Brain microvascular endothelial cell (primary cell): ENCODE measurements around the gene GDPD5.

Experiments
- DNase-seq: peaks from one replicate; pipeline ENCODE4 v3.0.0-alpha.2; 2020
- H3K27ac ChIP-seq: fragments of 250-450 bp; sonication (Bioruptor Pico); 2 replicates; pipeline ENCODE4 v1.5.1; 2020; ENCODE audit warnings: mild to moderate bottlenecking, moderate library complexity
- H3K27me3 ChIP-seq: fragments of 250-450 bp; sonication (Bioruptor Pico); replicated peaks from 2 replicates; pipeline ENCODE4 v1.5.1; 2020; ENCODE audit warnings: mild to moderate bottlenecking
- H3K36me3 ChIP-seq: fragments of 250-450 bp; sonication (Bioruptor Pico); replicated peaks from 2 replicates; pipeline ENCODE4 v1.5.1; 2020; ENCODE audit warnings: mild to moderate bottlenecking
- H3K4me3 ChIP-seq: 2 replicates; pipeline ENCODE4 v1.5.1; 2011; ENCODE audit warnings: low read depth, mild to moderate bottlenecking, control low read depth, low read length, moderate library complexity
- CTCF ChIP-seq: IDR thresholded peaks from 2 replicates; pipeline ENCODE4 v1.5.1; 2011; ENCODE audit warnings: low read depth, mild to moderate bottlenecking, moderate library complexity, low read length, control low read depth, inconsistent platforms; ENCODE audit errors: missing control alignments
- in situ Hi-C: cut with HindIII; loops from 2 replicates; pipeline ENCODE4 v1.10.0; 2017; ENCODE audit warnings: low sequenced_read_pairs, low pct_ligation_motif_present

GDPD5 gene

DNA sequence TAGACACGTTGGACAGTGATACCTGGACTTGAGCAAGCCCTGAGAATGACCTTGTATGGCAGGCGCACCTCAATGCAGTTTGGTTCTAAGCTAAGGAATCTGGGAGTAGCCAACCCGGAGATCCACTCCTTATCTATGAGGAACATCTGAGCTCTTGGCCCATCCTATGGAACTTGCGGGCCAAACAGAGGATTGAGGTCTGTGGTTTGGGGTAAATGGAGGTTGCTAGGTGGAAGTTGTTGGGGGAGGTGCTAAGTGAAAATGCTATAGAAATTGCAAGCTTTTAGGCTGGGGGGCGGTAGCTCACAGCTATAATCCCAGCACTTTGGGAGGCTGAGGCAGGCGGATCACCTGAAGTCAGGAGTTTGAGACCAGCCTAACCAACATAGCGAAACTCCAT lies 8.9 kb downstream of the GDPD5 start:
- no peak overlapping the region for H3K27ac ChIP-seq
- TF ChIP-seq CTCF, result no peak
- in situ Hi-C loops, result loop anchor here (10.0 kb wide), 1 partner anchor 72 kb away; no protein-coding TSS in a partner anchor
- H3K27me3 ChIP-seq, result no peaks in the 10 kb centered on the region
- no peaks in the 10 kb centered on the region for H3K36me3 ChIP-seq
- no peak overlapping the region for H3K4me3 ChIP-seq
- no peak for DNase-seq

- in situ Hi-C loops, result loop anchor here (10.0 kb wide), 1 partner anchor 71 kb away; no protein-coding TSS in a partner anchor
- TF ChIP-seq CTCF, result no peak
- no peak overlapping the region for H3K4me3 ChIP-seq
- H3K36me3 ChIP-seq, result no peaks in the 10 kb centered on the region
- no peak for DNase-seq
- no peaks in the 10 kb centered on the region for H3K27me3 ChIP-seq
- H3K27ac ChIP-seq, result no peak overlapping the region
These were observed 9.6 kb downstream of the GDPD5 start for GRCh38 chr11:75516140-75516539.

DNA sequence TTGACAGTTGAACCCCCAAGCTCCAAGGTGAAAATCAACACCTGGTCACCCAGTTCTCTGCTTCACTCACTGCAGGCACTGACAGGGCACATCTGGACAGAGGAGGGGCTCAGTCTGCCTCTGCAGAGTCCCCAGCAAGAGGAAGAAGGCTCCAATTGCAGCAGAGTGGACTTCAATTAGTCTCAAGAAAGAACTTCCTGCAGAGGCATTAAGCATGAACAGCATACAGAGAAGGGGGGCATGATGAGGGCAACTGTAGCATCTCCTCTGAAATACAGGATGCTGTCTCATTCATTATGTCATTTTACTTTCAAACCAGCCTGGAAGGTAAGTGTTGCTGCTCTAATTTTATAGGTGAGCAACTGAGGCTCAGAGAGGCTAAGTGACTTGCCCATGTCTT lies 11.1 kb downstream of the GDPD5 start:
- no peak overlapping the region for H3K27ac ChIP-seq
- TF ChIP-seq CTCF, result no peak

DNA sequence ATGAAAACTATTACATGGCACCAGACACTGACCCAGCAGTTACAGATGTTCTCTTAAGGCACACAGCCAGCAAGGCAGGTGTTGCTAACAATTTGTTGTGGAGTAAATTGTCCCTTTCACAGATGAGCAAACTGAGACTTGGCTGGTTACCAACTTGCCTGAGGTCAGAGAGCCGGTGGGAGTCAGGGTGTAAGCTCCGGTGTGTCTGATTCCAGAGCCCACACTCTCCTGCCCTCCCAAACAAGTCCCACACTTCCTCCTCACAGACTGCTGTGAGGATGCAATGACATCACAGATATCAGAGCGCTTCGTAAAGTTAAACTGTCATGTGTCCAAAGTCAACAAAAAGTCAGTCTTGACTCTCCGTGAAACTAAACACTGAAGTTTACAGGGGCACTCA lies 12.5 kb downstream of the GDPD5 start:
- in situ Hi-C loops, result loop anchor here (10.0 kb wide), 1 partner anchor 68 kb away; no protein-coding TSS in a partner anchor
- H3K27ac ChIP-seq, result no peak overlapping the region
- H3K36me3 ChIP-seq, result no peaks in the 10 kb centered on the region
- no peaks in the 10 kb centered on the region for H3K27me3 ChIP-seq
- no peak for TF ChIP-seq CTCF
- peak; percentile 65 for DNase-seq
- no peak overlapping the region for H3K4me3 ChIP-seq

More for the DNA sequence above, 11.1 kb downstream of the GDPD5 start:
- DNase-seq, result no peak
- in situ Hi-C loops, result loop anchor here (10.0 kb wide), 1 partner anchor 70 kb away; no protein-coding TSS in a partner anchor
- Histone ChIP-seq H3K27me3 (no peaks in the 10 kb centered on the region), H3K36me3 (no peaks in the 10 kb centered on the region), H3K4me3 (no peak overlapping the region)

DNA sequence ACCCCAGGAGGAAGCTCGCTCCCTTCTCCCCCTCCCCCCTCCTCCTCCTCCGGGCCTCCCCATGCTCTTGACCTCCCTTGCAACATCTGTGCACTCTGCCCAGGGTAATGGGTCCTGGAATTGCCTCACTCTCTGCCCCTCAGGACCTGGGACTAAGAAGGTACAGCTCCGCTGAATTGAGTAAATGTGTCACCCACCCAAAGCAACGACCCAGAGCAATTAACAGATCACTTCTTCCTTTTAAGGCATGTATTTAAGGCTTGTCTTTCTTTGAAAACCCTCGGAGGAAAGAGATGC lies 15.1 kb downstream of the GDPD5 start:
- Histone ChIP-seq H3K4me3 (no peak overlapping the region), H3K27ac (no peak overlapping the region), H3K27me3 (no peaks in the 10 kb centered on the region), H3K36me3 (no peaks in the 10 kb centered on the region)
- no peak for DNase-seq
- no peak for TF ChIP-seq CTCF
- in situ Hi-C loops, result loop anchor here (10.0 kb wide), 1 partner anchor 66 kb away; no protein-coding TSS in a partner anchor

GRCh38 chr11:75510004-75510722 lies 15.6 kb downstream of the GDPD5 start:
- no peak for DNase-seq
- no peak overlapping the region for H3K27ac ChIP-seq
- in situ Hi-C loops, result loop anchor here (10.0 kb wide), 1 partner anchor 65 kb away; no protein-coding TSS in a partner anchor
- H3K36me3 ChIP-seq, result no peaks in the 10 kb centered on the region
- no peaks in the 10 kb centered on the region for H3K27me3 ChIP-seq
- no peak for TF ChIP-seq CTCF
- no peak overlapping the region for H3K4me3 ChIP-seq
